ENCODE measurements around the gene SERPING1.
A peak's percentile ranks its signal among the peaks of the same experiment; 100 is the strongest.

The SERPING1 gene
- 0 reads per million in 3 experiments for total RNA-seq

GRCh38 chr11:57597461-57597915 lies at the start of gene SERPING1:
SERPING1 (plus strand) TSS chr11:57597685; CDS start chr11:57598271, 586 bp downstream.
- no peak for DNase-seq

DNA sequence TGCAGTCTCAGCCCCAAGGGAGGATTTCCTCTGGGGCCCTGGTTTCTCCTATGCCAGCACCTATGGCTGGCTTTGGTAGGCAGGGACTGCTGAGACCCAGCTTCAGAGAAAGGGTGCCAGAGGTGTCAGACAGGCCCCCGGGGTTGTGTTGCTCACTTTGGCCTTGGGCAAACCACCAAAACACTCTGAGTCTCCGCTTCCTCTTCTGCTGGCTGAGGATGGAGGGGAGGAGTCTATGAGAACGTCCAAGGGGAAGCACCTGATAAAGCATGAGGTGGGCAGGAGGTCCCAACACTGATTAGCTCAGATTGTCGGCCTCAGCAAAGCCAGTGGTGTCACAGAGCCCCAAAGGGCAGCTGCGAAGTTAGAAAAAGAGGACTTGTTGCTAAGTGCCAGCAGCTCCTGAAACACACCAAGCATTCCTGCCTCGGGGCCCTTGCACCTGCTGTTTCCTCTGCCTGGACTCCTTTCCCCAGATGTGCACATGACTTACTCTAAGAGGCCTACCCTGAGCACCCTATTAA lies 49.6 kb upstream of the SERPING1 start:
- DNase-seq, result no peak

- no peak for DNase-seq
Measured at GRCh38 chr11:57549983-57550382, 47.5 kb upstream of the SERPING1 start.

DNA sequence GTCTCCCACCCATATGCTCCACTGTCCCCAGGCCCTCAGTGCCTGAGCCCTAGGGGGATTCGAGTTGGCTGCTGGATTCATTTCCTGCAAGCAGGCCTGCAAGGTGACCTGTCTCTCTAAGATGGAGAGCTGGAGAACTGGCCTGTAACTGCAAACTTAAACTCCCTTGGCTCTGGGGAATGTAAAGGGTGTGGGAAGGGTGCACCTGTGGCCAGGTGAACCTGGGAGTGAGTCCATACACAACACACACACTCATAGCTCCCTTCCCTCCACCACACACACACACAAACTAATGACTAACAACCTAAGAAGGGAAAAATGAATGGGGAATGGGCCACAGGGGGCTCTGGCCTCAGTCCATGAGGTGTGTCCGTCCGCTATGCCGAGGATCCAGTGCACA lies 45.5 kb upstream of the SERPING1 start:
- DNase-seq, result no peak

- DNase-seq, result no peak
Measured at GRCh38 chr11:57552479-57552878, 45.0 kb upstream of the SERPING1 start.

DNA sequence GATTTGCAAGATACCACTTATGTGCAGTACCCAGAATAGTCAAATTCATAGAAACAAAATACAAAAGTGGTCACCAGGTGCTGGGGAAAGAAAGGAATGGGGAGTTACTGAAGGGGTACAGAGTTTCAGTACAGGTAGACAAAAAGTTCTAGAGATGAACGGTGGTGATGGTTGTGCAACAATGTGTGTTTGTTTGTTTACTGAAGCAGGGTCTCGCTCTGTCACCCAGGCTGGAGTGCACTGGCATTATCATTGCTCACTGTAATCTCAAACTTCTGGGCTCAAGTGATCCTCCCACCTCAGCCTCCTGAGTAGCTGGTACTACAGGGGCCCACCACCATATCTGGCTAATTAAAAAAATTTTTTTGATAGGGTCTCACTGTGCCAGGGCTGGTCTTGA lies 42.1 kb upstream of the SERPING1 start:
- DNase-seq, result no peak

DNA sequence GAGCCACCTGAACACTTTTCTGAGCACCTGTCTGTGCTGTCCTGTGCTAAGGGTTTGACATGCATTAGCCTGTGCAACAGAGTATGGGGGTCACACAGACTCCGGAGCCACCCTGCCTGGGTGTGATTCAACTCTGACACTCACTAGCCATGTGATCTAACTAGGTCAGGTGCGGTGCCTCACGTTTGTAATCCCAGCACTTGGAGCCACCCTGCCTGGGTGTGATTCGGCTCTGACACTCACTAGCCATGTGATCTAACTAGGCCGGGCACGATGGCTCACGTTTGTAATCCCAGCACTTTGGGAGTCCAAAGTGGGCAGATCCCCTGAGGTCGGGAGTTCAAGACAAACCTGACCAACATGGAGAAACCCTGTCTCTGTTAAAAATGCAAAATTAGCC lies 41.4 kb upstream of the SERPING1 start:
- no peak for DNase-seq

- DNase-seq, result no peak
Measured at GRCh38 chr11:57560146-57560545, 37.3 kb upstream of the SERPING1 start.

- DNase-seq, result no peak
Measured at GRCh38 chr11:57562596-57562995, 34.9 kb upstream of the SERPING1 start.

DNA sequence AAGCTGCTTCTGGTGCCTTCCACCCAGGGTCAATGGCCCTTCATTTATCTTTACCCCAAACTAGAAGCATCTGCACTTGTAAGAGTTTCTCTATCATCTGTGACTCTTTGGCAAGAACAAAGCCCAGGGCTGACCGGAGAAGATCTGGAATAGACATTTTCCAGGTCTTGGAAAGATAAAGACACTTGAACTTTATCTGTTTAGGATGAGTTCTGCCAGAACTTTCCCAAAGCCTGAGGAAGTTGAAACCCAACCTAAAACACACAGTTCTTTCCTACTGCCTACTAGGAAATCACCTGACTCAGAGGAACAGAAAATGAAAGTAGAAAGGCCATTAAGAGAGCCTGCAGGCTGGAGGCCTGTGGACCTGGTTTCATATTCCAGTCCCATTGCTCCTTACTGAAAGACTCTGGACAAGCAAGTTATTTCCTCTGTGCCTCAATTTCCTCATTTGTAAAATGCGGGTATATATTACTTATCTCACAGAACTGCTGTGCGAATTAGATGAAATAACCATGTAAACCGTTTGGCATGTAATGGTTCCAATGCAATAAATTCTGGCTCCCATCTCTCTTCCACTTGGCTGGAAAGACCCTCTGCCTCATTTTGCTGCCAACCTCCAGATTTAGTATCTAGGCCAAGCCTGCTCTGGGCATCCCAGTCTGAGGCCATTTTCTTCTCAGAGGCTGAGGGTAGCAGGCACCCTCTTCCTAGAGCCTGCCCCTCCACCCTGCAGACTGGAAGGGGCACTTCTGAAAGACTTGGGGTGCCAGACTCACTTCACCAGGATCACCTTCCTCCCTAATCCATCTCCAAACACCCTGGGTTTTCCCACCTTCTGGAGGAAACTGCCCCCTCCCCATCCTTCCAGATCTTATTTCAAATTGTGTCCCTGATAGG lies 31.2 kb upstream of the SERPING1 start:
- peak; percentile 54 for DNase-seq

DNA sequence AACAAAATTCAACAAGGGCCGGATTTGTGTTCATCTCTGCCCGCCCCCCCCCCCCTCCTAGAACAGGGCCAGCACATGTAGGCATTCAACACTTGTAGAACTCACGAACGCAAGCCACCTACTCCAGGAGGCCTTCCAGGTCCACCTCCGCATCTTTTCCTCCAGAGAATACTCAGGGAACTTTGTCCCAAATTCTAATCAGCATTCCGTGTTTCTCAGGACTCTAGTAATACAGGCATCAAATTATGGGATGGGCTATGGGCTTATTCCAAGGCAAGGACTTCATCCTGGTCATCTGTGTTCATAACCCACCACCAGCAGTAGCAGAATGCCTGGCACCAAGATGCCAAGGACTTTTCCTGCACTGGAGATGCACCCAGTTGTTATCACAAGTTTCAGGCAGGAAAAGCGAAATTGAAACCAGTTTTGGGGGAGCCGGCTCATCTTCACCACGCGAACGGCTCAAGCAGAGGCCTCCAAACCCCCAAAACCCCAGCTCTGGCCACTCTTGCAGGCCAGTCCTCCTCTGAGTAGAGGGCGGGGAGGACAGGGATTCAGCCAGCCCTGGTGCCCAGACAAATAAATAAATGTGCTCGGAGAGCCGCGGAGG lies 30.5 kb upstream of the SERPING1 start:
- peak; percentile 44 for DNase-seq

DNA sequence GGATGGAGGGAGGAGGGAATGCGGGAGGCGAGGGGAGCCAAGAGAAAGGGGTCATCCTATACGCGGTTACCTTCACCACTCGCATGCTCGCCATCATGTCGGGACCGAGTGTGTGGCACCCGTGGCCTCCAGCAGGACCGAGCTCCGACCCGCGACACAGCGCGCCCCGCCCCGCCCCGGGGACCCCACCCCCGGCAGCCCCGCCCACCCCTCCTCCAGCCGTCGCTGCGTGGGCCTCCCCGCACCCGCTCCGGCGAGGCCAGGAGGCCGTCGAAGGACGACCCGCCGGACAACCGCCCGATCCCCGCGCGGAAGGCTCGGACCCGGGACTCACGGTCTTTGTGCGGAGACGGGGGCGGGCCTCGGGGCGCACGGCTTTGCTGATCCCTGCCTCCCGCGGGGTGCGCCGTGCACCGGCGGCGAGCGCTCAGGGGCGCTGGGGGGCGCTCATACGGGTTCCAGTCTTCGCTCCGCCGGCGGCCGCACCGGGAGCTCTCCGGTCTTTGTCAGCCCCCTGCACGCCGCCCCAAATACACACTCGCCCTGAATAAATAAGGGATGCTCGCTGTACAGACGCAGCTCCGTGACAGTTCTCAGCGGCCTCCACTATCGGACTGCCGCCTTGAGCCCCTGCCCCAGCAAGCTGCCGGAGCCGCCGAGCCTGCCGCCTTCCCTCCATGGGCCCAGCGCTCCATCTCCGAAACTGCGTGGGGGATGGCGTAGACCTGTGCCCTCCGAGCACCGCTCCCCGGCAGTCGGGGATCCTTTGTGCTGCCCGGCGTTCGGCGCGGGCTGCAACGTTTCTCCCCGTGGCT lies 29.8 kb upstream of the SERPING1 start, which contains the start of gene UBE2L6:
TSS of gene UBE2L6 (minus strand) at position 158 of the 815 bp plus-strand sequence. CDS start at position 97, 61 bp downstream.
- DNase-seq, result peak; percentile 61

- peak; percentile 84 for DNase-seq
Measured at GRCh38 chr11:57568330-57568766, 29.1 kb upstream of the SERPING1 start.

- no peak for DNase-seq
Measured at GRCh38 chr11:57571606-57572005, 25.9 kb upstream of the SERPING1 start.

DNA sequence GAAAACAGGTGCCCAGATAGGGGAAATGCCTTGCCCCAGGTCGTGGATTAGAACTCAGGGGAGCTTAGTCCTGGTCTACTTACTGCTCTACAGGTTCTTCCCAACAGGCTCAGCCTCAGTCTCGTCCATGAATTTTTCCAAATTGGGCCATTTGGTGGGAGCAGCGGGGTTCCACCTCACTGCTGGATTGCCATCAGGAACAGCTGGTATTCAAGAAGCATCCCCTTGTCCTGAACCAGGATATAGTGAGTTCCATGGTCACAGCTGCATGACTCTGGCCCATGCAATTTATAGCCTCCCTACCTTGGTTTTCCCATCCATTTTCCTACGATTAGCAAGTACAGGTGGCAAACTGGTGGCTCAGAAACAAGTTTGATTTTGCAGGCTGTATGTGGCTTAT lies 23.4 kb upstream of the SERPING1 start:
- no peak for DNase-seq

GRCh38 chr11:57584341-57584740 lies 13.1 kb upstream of the SERPING1 start:
- DNase-seq, result no peak

DNA sequence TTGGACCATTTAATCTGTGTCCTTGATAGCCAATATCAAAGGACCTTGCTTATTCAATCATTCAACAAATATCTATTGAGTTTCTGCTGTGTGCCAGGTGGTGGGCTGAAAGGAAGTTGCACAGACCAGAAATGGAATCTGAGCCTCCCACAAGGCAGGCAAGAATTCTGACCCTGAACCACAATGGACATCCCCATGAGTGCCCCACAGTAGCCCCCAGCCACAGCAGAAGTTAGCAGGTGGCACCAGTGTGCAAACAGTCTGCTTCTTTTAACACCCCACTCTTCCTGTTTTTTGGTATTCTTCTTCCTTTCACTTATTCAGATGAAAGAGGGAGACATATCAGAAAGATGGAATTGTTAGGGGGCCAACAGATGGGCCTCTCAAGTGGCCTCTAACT lies 12.2 kb upstream of the SERPING1 start:
- no peak for DNase-seq

GRCh38 chr11:57586711-57587245 lies 10.7 kb upstream of the SERPING1 start:
- DNase-seq, result no peak

GRCh38 chr11:57588046-57588710 lies 9.3 kb upstream of the SERPING1 start:
- DNase-seq, result no peak

GRCh38 chr11:57596266-57596885 lies 1.1 kb upstream of the SERPING1 start:
- no peak for DNase-seq

Measured in central memory CD4-positive, alpha-beta T cell (primary cell).